Nucleus accumbens (tissue), 56 donors: ENCODE results near the gene CPHXL.
A peak's percentile ranks its signal among the peaks of the same experiment; 100 is the strongest.

Experiments used
- DNase-seq, 56 donors: peaks; one replicate each; lab custom pipeline; 2025; lab: John Stamatoyannopoulos, UW

Gene CPHXL

DNA sequence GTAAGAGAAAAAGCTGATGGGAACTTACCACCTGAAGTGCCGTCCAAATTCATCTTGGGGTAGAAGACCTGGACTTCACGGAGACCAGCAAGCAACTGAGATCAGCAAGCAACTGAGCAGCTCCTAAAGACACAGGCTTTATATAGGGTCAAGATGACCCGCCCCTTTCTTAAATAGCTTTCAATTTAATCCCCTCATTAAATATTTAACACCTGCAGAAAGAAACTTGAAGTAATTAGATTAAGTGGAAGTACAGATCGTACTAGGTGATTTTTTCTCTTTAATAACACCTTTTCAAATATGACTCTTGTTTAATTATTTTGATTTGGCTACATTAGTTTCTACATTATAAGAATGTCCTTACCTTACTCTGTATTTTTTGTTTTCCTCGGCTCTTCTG, at the start of gene CPHXL:
Gene CPHXL, minus strand, starts transcription at position 101 of the 400 bp plus-strand sequence. Its CDS starts 48 bp downstream, at position 53.
- DNase-seq: no peak

DNA sequence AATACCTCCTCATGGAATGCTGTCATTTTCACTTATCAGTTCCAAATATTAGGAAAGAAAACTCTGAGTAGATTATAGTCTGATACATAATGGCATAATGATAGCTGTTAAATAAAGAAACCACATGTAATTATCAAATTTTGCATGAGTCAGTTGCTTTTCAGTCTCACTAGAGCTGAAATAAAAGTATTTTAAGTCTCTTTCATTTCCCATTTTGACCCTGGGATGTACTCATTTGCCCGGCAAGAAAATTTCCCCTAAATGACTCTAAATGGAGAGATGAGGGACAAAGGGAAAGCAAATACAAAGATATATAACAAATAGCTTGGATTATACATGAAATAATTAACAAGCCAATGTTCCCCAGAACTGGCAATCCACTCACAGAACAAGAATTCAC, 47.9 kb upstream of the CPHXL start:
- no peak for DNase-seq

DNA sequence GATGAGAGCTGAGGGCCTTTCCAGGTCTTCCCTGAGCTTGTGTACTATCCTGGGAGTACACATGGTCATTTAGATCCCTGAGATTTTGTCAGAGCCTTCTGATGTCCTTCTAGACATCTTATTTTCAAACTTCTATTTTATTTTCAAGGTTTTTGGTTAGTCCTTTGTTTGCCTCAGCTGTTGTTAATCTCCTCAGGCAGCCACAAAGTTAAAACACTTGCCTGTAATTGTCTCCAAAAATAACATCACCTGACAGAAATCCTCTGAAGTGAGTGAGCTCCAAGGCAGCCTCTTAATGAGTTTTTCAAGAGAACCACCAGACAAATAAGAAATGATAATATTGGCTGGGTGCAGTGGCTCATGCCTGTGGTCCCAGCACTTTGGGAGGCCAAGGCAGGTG, 43.8 kb upstream of the CPHXL start:
- DNase-seq: no peak

DNA sequence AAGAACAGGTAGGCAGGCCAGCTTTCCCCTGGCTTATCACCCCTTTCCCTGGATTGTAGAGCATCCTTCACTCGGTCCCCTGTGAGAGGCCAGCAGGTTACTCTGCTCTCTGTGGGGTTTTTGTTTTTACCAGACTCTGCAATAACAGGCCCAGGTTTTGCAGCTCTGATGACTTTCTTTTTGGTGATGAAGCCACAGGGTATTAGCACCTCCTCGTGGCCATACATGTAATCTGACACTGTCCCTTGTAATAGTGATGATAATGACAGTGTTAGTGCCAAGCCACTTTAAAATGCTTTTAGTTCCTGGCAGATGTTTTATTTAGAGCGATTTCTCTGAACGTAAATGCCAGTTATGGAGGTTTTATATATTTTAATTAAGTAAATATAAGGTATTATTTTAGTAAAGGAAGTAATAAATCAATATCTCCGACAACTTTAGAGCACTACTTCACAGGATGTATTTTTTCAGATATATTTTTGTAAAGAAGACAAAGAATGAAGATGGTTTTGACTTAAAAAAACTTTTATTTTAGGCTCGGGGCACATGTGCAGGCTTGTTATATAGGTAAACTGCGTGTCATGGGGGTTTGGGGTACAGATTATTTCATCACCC, 38.0 kb upstream of the CPHXL start:
- peak in 48 of 56 donors; percentile 3 to 76 (median 36) for DNase-seq

DNA sequence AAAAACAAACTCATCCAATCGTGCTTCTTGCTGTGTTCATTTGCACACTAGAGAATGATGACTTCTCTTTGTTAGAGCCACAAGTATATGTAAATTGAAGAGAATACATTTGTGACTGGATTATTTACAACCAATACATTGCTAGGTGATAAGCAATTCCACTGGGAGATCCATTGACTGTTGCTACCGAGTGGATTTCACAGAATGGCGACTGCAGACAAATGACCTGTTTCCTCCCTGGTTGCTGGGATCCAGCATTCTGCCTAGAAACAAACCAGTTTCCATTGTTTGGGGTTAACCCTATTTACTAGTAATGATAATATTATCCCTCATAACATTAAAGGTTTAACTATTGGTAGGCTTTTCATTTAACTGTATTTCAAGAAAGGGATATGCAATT, 36.9 kb upstream of the CPHXL start:
- no peak for DNase-seq

DNA sequence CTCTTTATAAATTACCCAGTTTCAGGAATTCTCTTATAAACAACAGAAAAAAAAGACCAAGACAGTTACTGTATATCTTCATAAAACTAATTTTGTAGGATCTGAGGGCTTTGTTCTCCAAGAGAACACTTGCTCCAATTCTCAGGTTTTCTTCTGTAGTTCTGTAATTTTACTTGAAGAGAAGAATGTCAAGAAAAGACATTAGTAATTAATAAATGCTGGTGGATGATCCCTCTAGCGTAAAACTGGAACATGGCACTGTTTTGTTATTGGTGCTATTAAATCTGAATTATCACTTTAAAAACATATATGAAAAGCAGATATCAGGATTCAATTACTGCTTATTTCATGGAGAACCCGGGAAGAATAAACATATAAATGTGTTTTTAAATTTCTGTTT, 36.5 kb upstream of the CPHXL start:
- no peak for DNase-seq

DNA sequence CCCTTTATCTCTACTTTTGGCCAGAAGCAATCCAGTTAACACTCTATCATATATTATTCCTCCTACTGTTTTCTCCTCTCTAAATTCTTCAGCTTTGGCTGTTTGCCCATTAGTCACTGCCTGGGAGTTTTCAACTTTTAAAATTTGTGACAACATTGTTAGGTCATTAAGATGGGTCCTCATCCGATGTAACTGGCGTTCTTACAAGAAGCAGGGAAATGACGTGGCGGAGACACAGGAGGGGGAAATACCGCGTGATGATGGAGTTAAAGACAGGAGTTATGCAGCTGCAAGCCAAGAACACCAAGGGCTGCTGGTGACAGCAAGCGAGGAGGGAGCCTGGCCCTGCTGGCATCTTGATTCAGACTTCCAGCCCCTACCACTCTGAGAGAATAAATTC, 34.8 kb upstream of the CPHXL start:
- DNase-seq: no peak

DNA sequence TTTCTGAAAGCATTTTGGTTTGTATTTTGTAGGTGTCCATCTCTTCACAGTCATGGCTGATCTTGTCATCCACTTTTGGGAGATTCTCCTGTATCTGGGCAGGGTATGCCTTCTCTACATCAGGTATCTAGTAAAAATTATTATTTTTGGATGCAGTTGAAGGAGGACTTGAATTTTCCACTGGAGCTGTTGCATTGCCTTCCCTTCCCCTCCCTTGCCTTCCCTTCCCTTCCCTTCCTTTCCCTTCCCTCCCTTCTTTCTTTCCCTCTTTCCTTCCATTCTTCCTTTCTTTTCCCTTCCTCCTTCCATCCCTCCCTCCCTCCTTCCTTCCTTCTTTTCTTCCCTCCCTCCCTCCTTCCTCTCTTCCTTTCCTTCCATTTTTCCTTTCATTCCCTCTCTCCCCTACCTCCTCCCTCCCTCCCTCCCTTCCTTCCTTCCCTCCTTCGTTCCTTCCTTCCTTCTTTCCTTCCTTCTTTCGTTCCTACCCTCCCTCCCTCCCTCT, 33.8 kb upstream of the CPHXL start:
- DNase-seq: no peak

DNA sequence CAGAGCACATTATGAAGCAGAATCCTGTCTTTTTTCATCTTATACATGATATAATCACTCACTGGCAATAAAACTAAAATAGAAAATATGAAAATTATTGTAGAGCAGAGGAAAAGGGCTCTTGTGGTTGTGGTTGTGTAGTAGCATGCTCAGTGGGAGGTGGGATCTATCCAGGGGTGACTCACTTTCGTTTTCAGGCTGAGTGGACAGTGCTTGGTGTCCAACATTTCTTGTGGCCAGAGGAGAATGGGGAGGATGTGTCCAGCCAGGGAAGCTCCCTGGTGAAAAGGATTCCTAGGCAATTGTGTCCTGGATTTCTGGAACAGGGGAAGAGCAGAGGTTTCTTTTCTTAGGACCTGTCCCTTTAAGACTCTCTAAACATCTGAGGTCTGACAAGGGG, 31.9 kb upstream of the CPHXL start:
- DNase-seq: no peak

DNA sequence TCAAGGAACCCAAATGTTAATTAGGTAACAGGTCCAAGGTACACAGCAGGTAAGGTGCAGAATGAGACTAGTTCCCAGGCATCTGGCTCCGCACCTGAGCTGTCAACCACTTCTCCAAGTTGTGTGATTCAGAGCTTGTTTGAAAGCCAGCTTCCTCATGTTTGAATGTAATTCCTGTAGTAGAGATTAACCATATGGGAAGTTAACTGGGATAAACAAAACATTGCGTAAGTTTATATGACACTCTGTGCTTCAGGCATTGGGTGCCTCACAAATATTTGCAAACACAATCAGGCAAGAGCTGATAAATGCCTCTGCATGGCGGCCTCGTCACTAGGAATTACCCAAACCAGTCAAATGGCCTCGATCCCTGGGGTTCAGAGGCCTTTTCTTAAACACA, 27.9 kb upstream of the CPHXL start:
- no peak for DNase-seq

DNA sequence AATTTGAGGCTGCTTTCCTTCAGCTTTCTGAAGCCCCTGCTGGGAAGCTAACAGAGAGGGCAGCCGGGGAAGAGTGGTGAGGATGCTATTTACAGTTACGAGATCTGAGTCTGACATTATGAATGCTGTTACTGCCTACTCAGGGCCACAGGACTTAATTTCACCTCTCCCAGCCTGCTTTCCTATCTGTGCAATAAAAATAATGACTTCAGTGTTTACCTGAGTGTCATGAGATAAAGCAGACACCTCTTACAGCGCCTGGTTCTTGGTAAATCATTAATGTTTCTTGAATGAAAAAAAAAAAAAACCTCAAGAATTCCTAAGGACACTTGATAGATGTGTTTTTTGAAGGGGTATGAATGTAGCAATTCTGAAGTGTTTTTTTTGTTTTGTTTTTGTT, 24.2 kb upstream of the CPHXL start:
- no peak for DNase-seq

DNA sequence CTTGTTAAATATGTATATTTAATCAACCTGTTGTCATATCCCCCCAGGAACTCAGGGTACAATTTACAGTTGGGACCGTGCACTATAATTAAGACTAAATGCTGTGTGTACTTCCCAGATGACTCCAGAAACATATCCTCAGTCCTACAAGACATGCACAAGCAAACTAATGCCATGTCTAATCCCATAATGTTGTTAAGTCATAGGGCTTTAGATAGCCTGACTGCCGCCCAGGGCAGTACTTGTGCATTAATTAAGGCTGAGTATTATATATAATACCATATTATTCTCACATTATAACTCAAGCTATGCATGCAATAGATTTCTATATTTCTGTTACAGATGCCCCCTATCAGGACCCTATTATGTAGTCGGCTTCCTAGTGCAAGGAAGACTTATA, 20.1 kb upstream of the CPHXL start:
- no peak for DNase-seq

DNA sequence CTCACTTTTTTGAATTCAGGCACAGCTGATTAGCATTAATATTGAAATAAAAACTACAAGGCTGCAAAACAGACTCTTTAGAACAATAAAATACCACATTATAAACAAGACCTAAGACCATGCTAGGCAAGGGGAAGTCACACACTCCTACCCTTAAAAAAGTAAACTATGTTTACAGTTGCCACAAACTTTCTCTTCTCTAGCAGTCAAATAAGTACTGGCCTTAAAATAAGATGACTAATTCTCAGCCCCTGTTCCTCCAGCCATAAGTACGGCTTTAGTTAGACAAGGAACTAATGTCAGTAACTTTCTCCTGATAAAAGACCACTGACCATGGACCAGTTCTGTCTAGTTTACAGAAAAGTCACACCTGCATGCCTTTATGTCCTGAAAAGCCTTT, 19.5 kb upstream of the CPHXL start:
- DNase-seq: no peak

DNA sequence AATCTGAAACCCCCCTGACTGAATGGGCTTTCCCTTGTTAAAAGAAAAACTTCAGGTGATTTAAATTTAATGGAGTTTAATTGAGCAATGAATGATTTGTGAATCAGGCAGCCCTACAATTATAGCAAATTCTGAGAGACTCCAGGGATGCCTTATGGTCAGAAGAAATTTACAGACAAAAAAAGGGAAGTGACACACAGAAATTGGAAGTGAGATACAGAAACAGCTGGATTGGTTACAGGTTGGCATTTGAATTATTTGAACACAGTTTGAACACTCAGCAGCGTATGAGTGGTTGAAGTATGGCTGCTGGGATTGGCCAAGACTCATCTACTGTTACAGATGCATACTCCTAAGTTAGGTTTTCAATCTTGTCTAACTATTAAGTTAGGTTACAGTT, 19.0 kb upstream of the CPHXL start:
- no peak for DNase-seq

DNA sequence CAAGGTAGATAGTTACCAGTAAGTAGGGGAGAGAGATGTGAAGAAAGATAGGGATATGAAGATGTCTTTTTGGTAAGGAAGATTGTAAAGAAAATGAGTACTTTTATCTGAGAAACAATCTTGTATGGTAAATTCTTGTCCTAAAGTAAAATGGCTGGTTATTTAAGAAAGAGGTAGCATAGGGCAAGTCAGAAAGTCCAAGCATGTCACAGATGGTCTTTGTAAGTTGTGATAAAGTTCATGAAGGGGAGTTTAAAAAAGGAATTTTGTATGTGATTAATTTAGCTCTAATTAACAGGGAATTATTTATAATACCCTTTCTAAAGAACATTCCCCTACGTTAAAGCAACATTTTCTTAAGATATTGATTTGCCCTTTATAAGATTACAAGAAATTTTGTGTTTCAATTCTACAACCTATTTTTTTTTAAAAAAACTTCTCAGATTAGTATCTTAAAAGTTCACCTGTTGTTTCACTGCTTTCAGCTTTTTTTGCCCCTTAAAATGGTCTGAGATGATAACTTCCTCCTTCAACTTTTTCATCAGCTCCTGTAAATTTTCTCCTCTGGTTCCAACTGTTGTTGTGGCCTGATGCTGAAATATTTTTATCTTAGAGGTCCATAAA, 16.2 kb upstream of the CPHXL start:
- no peak for DNase-seq

DNA sequence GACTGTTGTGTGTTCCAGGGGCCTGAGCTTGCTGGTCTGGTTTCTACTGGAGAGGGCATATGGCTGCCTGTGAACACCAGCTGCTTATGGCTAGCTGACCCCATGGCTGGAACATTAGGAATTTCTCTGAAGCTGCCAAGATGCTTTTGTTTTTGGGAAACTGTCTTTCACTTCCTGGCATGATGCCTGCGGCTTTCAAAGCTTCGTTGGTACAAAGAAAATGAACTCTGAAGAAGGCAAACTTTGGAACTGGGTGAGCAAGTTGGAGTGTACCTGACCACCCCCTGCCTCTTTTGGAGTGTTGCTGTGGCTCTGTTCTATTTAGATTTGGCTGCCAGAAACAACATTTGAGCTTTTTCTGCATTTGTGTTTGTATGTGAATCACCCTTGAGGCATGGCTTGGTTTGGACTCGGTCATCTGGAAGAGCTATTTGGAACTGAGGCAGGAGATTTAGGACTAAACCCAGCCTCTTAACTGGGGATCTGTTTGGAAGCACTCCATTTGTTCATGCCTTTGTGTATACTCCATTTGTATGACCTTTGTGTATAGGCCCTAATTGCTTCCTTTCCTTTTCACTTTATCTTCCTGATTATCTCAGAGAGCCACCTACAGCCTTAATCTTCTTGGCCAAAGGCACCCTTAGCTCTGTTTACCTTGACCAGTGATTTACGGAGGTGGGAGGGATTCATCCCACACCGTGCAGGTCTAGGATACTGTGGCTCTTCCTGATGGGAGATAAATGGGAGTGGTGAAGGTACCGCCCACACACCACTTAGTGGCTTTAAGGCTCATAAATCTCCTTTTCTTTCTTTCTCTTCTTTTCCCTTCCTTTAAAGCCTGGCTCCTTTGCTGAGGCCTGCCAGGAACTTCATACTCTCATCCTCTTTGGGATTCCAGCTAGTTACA, 7.3 kb upstream of the CPHXL start:
- peak in 20 of 56 donors; percentile 1 to 49 (median 6) for DNase-seq

DNA sequence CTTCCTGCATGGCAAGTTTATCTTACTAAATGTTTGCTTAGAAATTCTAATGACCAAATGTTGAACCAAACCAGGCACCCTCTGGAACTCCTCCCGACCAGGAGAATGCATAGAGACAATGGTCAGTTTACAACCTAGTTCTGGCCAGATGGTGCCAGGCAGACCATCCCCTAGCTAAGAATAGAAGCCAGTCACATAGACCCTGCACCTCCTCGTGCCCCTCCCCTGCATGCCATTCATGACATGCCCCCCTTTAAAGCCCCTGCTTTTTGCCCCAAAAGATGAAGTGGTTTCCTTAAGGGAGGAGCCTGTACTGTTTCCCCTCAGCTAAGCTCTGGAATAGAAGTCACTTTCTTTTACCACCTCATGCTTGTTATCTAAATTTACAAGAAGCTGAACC, 6.6 kb upstream of the CPHXL start:
- DNase-seq: no peak

DNA sequence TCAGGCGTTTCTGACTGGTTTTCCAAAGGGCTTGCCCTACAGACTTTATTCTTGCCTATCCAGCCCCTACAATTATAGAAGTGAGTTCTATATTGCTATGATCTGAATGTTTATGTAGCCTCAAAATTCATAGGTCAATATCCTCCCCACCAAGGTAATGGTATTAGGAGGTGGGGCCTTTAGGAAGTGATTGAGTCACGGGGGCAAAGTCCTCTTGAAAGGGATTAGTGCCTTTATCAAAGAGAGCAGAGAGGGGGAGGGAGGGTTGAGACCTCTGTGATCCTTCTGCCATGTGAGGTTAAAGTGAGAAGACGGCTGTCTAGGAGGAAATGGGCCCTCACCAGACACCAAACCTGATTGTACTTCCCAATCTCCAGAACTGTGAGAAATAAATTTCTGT, 931 bp upstream of the CPHXL start:
- no peak for DNase-seq

DNA sequence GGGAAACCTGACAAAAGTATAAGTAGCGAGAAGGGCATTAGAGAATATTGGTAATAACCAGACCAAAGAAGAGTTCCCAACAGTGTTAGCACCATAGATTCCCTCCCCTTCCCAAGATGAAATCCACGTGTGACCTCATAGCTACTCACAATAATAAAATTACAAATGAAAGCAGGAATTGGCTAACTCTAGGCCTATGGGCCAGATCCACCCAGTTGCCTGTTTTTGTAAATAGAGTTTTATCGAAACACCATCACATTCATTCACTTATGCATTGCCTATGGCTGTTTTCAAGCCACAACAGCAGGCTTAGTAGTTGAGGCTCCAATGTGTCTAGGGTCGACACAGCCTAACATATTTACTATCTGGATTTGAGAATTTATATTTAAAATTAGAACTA, 7.8 kb downstream of the CPHXL start:
- no peak for DNase-seq

DNA sequence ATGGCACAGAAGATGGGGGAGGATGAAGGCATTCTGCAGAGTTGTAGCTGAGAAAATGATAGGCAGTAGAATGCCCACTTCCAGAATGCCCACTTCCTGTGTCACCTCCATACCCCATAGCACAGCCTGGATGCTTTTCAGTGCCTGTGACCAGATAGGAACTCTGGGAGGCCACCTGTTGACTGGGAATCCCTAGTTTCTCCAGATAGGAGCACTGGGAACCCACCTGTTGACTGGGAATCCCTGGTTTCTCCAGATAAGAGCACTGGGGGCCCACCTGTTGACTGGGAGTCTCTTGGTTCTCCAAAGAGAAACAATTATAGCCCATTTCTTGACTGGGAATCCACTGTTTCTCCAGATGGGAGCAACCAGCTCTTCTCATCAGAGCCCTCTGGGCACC, 11.6 kb downstream of the CPHXL start:
- no peak for DNase-seq

DNA sequence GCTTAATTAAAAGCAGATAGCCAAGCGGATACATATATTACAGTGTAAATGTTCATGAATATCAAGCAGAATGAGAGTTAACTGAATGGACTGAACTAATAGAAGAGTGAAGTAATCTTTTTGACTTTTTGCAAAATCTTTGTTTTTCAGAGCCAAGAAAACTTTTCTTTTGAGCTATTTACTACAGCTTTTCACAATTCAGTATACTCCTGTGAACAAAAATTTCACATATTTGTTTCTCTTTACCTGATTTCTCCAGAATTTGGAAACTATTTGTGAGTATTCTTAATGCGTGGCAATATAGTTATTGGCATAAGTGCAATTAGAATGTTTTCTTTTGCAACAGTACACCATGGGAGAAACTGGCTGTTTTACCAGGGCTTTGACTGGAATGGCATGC, 15.9 kb downstream of the CPHXL start:
- no peak for DNase-seq

DNA sequence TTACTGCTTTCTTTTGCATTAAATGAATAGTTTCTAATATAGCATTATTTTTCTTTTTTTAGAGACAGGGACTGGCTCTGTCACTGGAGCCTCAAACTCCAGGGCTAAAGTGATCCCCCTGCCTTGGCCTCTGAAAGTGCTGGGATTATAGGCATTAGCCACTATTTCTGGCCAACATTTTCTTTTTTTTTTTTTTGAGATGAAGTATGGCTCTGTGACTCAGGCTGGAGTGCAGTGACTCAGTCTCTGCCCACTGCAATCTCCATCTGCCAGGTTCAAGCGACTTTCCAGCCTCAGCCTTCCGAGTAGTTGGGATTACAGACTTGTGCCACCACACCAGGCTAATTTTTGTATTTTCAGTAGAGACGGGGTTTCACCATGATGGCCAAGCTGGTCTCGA, 23.0 kb downstream of the CPHXL start:
- DNase-seq: no peak
